GM20431 (cell line): ENCODE results near the gene NKX3-2.
"Not testable (repeated sequence)": the region's sequence is repeated elsewhere in the genome, so short reads cannot be mapped to it uniquely, and the experiment has no call there.

ENCODE experiments used
- in situ Hi-C: fragments of 300-500 bp; cut with MseI, MboI; formaldehyde crosslinking; loops from one replicate; pipeline ENCODE4 v1.15.0; 2020; ENCODE audit warnings: low sequenced_read_pairs; ENCODE audit not compliant: unreplicated experiment

NKX3-2 gene

GRCh38 chr4:13543839-13544605 is at the start of gene NKX3-2:
TSS of gene NKX3-2 (minus strand) at chr4:13544508. CDS start at chr4:13544414, 94 bp downstream.
- in situ Hi-C loops: loop anchor here (25.0 kb wide), 1 partner anchor 707 kb away; no protein-coding TSS in a partner anchor

- in situ Hi-C loops: no loop called here
Observed at GRCh38 chr4:13592220-13592619, 47.9 kb upstream of the NKX3-2 start.

DNA sequence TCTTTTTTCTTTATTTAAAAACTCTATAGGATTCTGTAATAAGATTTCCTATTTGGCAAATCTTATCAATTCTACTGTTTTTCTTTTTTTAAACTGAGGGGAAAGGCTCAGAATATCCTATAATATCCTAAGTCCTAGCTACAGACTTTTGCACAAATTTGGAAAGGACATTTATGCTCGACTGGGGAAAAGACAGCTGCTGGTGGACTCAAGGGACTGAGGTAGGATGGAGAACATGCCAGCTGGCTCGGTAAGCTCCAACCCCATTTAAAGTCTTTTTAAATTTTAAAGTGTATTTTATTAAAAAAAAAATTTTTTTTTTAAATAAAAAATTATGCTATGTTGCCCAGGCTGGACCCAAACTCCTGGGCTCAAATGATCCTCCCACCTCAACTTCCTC is 46.5 kb upstream of the NKX3-2 start:
- in situ Hi-C loops: no loop called here

GRCh38 chr4:13588954-13589353 is 44.6 kb upstream of the NKX3-2 start:
- in situ Hi-C loops: no loop called here

DNA sequence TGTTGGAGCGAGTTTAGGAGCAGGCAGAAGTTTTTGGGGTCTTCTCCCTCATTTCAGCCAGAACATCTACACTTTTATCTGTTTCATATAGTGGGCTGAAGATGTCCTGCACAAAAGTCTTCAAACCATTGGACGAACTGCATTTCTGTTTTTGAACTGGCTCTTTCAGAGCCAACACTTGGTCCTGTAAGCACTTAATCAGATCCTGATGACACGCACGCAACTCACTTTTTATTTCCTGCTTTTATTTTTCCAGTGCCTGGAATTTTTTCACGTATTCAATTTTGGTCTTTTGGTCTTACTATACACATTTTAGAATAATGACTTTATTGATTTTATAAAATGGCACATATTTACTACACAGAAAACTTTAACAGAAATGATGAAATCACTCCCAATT is 40.2 kb upstream of the NKX3-2 start:
- in situ Hi-C loops: no loop called here

GRCh38 chr4:13580036-13580435 is 35.7 kb upstream of the NKX3-2 start:
- in situ Hi-C loops: no loop called here

GRCh38 chr4:13577660-13578059 is 33.4 kb upstream of the NKX3-2 start:
- in situ Hi-C loops: no loop called here

GRCh38 chr4:13570916-13571315 is 26.6 kb upstream of the NKX3-2 start:
- in situ Hi-C loops: no loop called here

DNA sequence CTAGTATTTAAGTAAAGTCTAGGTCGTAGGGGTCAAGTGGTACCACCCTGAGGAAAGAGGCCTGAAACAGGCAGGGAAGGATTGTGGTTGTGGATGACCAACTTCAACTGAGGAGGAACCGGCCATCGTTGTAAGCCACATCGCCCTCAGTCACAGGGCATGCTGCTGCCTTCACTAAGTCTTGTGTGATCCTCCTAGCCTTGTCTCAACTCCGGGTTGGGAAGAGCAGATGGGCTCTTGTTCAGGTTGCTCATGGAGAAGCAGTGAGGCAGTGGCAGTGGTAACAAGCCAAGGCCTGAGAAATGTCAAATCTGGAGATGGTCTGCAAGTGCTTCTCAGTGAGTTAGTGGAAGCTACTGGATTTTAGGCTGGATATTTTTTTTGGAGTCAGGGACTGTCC is 22.8 kb upstream of the NKX3-2 start:
- in situ Hi-C loops: no loop called here

GRCh38 chr4:13562876-13563275 is 18.6 kb upstream of the NKX3-2 start:
- in situ Hi-C loops: no loop called here

- in situ Hi-C loops: no loop called here
Observed at GRCh38 chr4:13561673-13562072, 17.4 kb upstream of the NKX3-2 start.

- in situ Hi-C loops: not testable (repeated sequence)
Observed at GRCh38 chr4:13560111-13560510, 15.8 kb upstream of the NKX3-2 start.

DNA sequence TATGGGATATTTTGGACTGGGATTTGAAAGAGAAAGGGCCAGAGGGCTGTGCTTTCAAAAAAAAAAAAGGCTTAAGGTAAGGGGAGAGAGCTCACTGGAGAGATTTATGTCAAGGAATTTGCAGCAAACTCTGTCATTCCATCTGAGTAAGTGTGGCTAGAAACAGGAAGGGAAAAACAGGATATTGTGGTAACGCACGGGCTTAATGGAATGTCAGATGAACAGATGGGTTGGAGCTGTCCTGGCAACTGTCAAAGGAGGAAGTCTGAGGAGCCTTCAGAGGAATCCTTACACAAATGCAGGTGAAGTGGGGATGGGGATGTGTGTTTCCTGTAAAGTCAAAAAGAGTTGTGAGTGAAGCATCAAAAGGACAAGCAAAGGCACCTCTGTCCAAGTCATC is 15.1 kb upstream of the NKX3-2 start:
- in situ Hi-C loops: no loop called here

GRCh38 chr4:13558881-13559280 is 14.6 kb upstream of the NKX3-2 start:
- in situ Hi-C loops: no loop called here

- in situ Hi-C loops: no loop called here
Observed at GRCh38 chr4:13555325-13555724, 11.0 kb upstream of the NKX3-2 start.

DNA sequence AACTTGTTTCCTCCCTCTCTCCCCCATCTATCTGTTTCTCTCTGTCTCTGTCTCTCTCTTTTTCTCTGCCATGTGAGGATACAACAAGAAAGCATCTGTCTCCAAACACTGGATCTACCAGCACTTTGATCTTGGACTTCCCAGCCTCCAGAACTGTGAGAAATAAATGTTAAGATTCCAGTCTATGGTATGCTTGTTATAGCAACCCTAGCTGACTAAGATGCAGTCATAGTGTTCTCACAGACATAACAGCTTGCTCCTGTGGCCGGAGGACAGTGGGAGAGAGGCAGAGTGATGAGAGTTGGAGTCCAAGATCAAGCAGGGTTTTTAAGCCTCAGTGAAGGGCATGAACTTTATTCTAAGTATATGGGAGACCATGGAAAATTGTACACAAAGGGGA is 8.8 kb upstream of the NKX3-2 start:
- in situ Hi-C loops: no loop called here

DNA sequence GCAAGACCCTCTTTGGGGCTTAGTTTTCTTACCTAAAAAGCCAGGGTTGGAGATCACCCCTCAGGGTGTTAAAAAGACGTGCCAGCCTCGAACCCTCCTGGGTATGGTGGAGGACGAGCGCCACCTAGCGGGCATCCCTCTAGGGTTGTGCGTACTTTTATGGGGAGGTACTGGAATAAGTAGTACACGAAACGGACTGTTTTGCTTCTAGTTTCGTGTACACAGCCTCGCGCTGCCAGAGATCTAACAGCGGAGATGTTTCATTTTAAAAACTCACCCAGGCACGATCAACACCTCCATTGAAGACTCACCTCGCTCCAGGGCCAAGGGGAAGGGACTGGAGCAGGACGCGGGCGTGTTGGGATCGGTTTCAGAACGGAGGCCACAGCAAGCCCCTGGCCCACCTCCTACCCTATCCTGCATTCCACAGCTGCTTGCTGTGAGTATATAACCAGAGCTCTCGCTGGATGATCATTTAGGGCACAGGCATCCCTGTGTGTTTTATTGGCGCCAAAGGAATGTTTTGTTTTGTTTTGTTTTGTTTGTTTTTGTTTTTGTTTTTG is 4.8 kb upstream of the NKX3-2 start:
- in situ Hi-C loops: loop anchor here (5.0 to 25.0 kb wide), 2 partner anchors 712 to 822 kb away; no protein-coding TSS in a partner anchor

GRCh38 chr4:13548059-13548983 is 4.0 kb upstream of the NKX3-2 start:
- in situ Hi-C loops: loop anchor here (5.0 to 25.0 kb wide), 2 partner anchors 711 to 821 kb away; no protein-coding TSS in a partner anchor

- in situ Hi-C loops: loop anchor here (5.0 to 25.0 kb wide), 2 partner anchors 710 to 820 kb away; no protein-coding TSS in a partner anchor
Observed at GRCh38 chr4:13547485-13548041, 3.3 kb upstream of the NKX3-2 start.

DNA sequence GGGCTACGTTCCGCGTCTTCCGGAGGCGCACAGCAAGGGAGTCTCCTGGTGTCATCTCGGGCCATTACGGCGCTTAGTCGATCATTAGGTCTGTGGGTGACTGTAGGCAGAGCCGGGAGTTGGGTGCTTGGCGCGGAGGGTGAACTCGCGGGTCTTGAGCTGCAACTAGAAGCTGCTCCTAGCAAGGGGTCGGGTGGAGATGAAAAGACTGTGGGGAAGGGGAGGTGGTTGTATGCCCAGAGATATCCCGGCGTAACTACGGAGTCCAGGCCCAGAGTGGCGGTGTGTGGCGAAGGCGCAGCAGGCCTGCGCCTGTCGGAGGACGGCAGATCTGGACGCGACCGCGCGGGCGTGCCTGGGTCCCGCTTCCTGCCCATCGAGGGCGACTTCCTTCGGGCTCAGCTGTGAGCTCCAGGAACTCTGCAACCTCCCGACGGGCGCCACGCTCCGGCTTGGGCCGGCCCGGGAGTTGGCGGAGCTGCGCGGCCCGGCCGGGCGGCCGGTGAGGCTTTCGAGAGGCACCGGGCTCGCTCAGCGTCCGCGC is 2.7 kb upstream of the NKX3-2 start:
- in situ Hi-C loops: loop anchor here (5.0 to 25.0 kb wide), 2 partner anchors 710 to 820 kb away; no protein-coding TSS in a partner anchor
